Middle frontal gyrus (tissue), 1 donor: ENCODE results near the gene IL20RA.
"Not testable (repeated sequence)": the region's sequence is repeated elsewhere in the genome, so short reads cannot be mapped to it uniquely, and the experiment has no call there.

Experiments
- DNase-seq: peaks from one replicate; pipeline ENCODE4 v3.0.0-alpha.2; 2015; ENCODE audit warnings: low spot score; ENCODE audit errors: extremely low spot score

Gene IL20RA

GRCh38 chr6:136973781-136974180 is 71.0 kb downstream of the IL20RA start:
- not testable (repeated sequence) for DNase-seq

GRCh38 chr6:136971609-136972008 is 73.2 kb downstream of the IL20RA start:
- DNase-seq, result no peak

GRCh38 chr6:136969930-136970329 is 74.8 kb downstream of the IL20RA start:
- no peak for DNase-seq

DNA sequence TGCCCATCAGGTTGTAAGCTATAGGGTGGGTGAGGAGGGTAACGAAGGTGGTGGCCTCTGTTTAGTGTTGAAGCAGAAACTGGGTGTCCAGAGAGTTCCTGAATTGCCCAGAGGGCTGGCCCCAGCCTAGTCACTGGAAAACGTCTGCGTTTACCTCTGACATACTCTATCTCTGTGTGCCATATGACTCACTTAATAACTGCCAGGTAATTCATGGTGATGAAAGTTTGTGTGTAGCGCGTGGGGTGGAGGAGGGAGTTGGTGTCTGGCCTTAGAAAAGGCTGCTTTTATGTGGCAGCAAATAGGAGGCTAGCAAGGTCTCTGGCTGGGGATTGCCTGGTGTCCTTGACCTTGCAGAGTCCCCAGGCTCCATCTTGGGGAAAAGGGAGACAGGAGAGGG is 75.3 kb downstream of the IL20RA start:
- DNase-seq, result no peak

DNA sequence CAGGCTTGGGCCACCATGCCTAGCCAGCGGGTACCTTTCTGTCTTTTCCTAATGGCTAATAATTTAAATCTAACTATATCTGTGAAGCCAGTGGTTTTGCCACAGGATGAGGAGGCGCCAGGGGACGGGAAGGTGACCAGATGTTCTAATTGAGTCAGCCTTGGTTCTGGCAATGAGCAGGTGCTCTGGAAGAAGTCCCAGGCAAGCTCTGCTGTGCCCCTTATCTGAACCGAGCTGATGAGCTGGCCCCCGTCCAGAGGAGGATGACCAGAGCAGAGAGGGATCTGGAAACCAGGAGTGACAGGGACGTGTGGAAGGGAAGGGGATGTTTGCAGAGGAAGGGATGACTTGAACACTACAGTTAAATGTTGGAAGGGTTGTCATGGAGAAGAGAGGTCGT is 75.9 kb downstream of the IL20RA start:
- DNase-seq, result no peak

DNA sequence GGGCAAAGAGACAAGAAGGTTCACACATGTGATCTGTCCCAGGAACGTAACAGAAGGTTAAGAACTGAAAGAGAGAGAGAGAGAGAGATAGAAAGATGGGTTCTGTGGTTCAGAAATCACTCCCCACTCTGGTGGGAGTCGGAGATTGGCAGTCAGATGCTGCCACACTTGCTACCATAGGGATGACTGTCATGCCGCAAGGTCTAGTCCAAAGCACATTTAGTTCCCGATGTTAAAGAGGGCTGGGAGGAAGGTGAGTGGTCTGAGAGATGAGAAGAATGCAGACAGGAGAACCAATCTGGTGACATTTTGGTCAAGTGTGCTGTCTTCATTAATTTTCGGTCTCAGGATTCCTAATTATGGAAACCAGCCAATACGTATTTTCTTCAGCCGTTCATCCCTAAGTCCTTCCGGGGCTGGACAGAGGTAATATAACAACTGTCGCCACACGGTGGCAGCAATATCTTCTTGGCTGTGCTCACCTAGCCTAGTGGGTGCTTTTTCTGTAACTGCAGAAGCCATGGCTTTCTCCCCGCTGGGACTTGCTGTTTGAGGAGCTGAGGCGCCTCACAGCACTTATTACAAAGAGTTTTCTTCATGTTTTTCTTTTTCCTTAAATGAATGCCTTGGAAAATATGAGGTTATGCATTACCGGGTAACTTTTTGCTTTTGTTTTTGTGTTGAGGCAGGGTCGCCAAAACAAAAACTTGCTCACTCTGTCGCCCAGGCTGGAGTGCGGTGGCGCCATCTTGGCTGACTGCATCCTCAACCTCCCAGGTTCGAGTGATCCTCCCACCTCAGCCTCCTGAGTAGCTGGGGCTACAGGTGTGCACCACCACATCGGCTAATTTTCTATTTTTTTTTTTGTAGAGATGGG is 76.7 kb downstream of the IL20RA start:
- DNase-seq, result peak; percentile 58

DNA sequence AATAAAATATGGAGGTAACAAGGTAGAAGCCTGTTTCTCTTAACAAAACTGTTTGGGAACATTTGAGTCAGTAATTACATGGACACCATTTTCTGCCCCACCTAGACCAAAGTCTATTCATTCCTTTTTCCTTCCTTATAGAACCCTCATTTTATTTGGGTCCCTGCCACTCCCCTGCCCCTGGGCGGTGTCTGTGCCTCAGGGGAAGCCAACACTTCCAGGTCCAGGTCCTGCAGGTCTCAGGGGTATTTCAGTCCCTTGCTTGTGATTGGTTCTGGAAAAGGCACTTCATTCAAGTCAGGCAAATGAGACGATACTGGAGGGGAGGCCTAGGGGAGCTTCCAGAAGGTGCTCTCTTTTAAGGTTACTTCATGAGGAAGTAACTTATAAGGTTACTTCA is 80.4 kb downstream of the IL20RA start:
- DNase-seq, result no peak

GRCh38 chr6:136963259-136963658 is 81.5 kb downstream of the IL20RA start:
- no peak for DNase-seq

DNA sequence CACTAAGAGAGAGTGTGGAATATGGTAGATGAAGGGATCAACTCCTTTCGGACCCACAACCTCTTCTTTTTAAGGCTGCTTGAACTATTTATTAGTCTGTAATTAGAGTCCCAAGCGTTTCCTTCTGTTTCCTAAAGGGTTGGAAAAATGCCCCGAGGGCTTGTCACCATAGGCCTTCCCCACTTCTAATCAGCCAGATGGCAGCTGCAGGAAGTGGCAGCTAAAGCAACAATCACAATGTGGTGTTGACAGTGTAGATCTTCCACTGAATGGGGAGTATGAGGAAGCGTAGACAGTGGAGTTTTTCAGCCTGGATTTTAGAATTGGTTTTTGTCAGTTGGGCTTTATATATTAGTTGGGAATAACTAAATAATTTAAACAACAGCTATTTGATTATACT is 82.1 kb downstream of the IL20RA start:
- no peak for DNase-seq

- DNase-seq, result no peak
Measured at GRCh38 chr6:136961848-136962247, 82.9 kb downstream of the IL20RA start.

- DNase-seq, result no peak
Measured at GRCh38 chr6:136960781-136961180, 84.0 kb downstream of the IL20RA start.

DNA sequence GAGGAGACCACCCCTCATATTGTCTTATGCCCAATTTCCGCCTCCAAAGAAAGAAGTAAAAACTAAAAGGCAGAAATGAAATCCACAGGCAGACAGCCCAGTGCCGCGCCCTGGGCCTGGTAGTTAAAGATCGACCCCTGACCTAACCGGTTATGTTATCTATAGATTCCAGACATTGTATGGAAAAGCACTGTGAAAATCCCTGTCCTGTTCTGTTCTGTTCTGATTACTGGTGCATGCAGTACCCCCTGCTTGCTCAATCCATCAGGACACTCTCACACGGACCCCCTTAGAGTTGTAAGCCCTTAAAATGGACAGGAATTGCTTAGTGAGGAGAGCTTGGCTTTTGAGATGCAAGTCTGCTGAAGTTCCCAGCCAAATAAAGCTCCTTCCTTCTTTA is 84.8 kb downstream of the IL20RA start:
- not testable (repeated sequence) for DNase-seq

DNA sequence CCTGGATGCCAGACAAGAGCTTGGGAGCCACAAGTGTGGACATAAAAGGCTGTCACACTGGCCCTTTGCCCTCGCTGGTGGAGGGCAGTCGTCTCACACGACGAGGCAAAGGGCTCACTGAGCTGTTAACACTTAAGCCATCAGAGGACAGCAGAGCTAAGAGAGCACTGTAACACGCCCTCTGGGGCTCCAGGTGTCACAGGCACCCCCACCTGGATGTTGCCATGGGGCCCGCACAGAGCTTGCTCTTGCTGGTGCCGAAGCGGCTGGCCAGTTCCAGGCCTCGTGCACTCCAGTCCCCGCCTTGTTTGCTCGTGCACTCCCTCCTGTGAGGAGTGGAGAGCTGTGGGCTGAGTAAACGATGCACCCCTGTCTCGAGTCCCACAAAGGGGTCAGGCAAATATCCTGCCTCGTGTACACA is 85.3 kb downstream of the IL20RA start:
- DNase-seq, result no peak

DNA sequence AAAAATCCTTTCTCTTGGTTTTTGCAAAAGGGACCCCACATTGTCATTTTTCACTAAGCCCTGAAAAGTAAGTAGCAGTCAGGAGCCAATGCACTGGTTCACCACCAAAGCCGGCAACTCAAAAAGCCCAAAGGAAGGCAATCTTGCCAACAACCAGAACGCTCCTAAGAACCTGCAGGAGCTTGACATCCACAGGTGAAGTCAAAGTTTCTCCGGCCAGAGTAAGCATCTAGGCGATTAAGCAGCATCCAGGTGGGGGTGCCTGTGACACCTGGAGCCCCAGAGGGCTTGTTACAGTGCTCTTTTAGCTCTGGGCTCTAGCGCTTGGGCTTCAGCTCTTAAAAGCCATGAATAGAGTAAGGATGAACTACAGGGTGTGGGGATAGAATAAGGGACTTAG is 86.6 kb downstream of the IL20RA start:
- no peak for DNase-seq

- no peak for DNase-seq
Measured at GRCh38 chr6:136956590-136957544, 87.9 kb downstream of the IL20RA start.

- no peak for DNase-seq
Measured at GRCh38 chr6:136955123-136955522, 89.6 kb downstream of the IL20RA start.

DNA sequence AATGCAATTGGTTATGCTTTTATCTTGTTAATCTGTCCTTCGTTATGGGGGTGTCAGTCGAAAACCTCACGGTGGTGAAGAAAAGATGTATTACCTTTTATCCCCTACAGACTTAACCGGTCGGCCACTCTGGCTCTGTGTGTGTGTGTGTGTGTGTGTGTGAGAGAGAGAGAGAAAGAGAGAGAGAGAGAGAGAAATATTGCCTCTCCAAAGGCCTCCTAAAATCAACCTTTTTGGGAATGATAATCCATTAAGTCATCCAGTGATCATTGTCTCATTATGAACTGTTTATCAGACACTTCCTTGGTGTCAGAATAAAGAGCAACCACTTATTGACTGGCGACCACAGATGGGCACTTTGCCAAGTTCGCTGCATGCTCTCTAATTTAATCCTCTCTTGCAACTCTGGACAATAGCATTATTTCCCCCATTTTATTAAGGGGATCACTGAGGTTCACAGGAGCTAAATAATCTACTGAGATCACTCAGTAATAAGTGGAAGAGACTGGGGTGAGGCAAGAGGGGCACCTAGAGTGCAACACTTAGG is 92.0 kb downstream of the IL20RA start:
- DNase-seq, result no peak

- DNase-seq, result no peak
Measured at GRCh38 chr6:136950436-136951126, 94.2 kb downstream of the IL20RA start.
